ENCODE data around the gene DYNLT1. TPM values are rescaled to one million over a fixed set of nuclear protein-coding genes. Genes with fewer than 3 reads are reported as not detected.

The DYNLT1 gene
- total and polyA plus RNA-seq, 2 of the 13 experiments (the other 11 are each of a cell fraction or from before 2014, with no cell fraction given) = 108 to 171 TPM

DNA sequence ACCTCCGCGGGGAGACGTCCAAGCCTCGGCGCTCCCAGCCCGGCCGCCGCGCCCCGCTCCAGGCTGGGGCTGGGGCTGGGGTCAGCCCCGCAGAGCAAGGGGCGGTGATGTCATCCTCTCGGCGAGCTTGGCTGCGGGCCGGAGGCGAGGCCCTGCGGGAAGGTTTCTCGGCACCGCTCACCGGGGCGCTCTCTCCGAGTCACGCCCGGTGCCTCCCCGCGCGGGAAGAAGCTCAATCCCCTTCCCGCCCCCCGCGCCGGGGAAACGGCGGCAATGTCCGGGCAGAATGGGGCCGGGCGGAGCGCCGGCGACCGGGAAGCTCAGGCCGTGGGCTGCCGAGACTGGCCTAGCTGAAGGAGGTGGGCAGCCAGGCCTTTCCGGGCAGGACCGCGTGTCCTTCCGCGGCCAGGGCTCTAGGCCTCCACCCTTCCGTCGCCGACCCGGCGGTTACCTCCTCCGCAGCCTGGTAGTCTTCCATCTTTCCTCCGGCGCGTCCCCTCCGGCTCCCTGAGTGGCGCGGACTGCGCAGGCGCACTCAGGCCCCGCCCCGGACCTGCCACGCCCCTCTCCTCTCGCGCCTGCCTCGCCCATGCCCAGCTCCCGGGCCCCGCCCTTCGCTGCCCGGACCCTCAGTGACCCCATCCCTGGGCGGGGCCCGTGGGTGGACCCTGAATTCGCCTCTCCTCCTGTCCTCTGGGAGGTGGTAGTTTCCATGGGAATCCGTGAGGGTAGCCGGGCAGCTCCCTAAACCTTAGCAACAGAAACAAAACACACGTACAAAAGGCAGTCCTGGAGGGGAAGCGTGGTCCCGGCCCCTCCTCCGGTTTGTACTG is at the start of gene DYNLT1 (continued):
- TF ChIP-seq, protein P1, sequence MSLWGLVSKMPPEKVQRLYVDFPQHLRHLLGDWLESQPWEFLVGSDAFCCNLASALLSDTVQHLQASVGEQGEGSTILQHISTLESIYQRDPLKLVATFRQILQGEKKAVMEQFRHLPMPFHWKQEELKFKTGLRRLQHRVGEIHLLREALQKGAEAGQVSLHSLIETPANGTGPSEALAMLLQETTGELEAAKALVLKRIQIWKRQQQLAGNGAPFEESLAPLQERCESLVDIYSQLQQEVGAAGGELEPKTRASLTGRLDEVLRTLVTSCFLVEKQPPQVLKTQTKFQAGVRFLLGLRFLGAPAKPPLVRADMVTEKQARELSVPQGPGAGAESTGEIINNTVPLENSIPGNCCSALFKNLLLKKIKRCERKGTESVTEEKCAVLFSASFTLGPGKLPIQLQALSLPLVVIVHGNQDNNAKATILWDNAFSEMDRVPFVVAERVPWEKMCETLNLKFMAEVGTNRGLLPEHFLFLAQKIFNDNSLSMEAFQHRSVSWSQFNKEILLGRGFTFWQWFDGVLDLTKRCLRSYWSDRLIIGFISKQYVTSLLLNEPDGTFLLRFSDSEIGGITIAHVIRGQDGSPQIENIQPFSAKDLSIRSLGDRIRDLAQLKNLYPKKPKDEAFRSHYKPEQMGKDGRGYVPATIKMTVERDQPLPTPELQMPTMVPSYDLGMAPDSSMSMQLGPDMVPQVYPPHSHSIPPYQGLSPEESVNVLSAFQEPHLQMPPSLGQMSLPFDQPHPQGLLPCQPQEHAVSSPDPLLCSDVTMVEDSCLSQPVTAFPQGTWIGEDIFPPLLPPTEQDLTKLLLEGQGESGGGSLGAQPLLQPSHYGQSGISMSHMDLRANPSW (CRISPR knock-in tag; IDR thresholded peaks at IDR 0.05; ENCODE audit: borderline replicate concordance) = no peak; the same call in 1 of the 2 replicates
- TF ChIP-seq ZNF292 (CRISPR knock-in tag; IDR thresholded peaks at IDR 0.05; ENCODE audit: borderline replicate concordance, low read depth) = no peak
- TF ChIP-seq KLF6 (CRISPR knock-in tag; IDR thresholded peaks at IDR 0.05) = peak; percentile 54; the same call in 1 of the 2 replicates
- TF ChIP-seq RFXAP (CRISPR knock-in tag; IDR thresholded peaks at IDR 0.05; ENCODE audit: borderline replicate concordance) = peak; percentile 83
- TF ChIP-seq, protein P2, sequence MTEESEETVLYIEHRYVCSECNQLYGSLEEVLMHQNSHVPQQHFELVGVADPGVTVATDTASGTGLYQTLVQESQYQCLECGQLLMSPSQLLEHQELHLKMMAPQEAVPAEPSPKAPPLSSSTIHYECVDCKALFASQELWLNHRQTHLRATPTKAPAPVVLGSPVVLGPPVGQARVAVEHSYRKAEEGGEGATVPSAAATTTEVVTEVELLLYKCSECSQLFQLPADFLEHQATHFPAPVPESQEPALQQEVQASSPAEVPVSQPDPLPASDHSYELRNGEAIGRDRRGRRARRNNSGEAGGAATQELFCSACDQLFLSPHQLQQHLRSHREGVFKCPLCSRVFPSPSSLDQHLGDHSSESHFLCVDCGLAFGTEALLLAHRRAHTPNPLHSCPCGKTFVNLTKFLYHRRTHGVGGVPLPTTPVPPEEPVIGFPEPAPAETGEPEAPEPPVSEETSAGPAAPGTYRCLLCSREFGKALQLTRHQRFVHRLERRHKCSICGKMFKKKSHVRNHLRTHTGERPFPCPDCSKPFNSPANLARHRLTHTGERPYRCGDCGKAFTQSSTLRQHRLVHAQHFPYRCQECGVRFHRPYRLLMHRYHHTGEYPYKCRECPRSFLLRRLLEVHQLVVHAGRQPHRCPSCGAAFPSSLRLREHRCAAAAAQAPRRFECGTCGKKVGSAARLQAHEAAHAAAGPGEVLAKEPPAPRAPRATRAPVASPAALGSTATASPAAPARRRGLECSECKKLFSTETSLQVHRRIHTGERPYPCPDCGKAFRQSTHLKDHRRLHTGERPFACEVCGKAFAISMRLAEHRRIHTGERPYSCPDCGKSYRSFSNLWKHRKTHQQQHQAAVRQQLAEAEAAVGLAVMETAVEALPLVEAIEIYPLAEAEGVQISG (CRISPR knock-in tag; IDR thresholded peaks at IDR 0.05) = peak; percentile 86
- peak; percentile 99 for TF ChIP-seq PHF8 (CRISPR knock-in tag; IDR thresholded peaks at IDR 0.05)
- TF ChIP-seq, protein P3, sequence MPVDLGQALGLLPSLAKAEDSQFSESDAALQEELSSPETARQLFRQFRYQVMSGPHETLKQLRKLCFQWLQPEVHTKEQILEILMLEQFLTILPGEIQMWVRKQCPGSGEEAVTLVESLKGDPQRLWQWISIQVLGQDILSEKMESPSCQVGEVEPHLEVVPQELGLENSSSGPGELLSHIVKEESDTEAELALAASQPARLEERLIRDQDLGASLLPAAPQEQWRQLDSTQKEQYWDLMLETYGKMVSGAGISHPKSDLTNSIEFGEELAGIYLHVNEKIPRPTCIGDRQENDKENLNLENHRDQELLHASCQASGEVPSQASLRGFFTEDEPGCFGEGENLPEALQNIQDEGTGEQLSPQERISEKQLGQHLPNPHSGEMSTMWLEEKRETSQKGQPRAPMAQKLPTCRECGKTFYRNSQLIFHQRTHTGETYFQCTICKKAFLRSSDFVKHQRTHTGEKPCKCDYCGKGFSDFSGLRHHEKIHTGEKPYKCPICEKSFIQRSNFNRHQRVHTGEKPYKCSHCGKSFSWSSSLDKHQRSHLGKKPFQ (CRISPR knock-in tag; IDR thresholded peaks at IDR 0.05; ENCODE audit: insufficient replicate concordance) = peak; percentile 87
- TF ChIP-seq ZNF737 (CRISPR knock-in tag; IDR thresholded peaks at IDR 0.05; ENCODE audit: borderline replicate concordance) = no peak
- TF ChIP-seq ZNF44 (CRISPR knock-in tag; IDR thresholded peaks at IDR 0.05) = 0 out of 2 replicates have a peak, but pooled peaks have one; percentile 82
- no peak for TF ChIP-seq ZFP36L2 (CRISPR knock-in tag; IDR thresholded peaks at IDR 0.05)
- TF ChIP-seq SNRNP70 (IDR thresholded peaks at IDR 0.05; ENCODE audit: low read depth, low read length) = no peak
- no peak for TF ChIP-seq EHMT2 (IDR thresholded peaks at IDR 0.05; ENCODE audit: borderline replicate concordance, low read depth, low read length)
- TF ChIP-seq, protein P4, sequence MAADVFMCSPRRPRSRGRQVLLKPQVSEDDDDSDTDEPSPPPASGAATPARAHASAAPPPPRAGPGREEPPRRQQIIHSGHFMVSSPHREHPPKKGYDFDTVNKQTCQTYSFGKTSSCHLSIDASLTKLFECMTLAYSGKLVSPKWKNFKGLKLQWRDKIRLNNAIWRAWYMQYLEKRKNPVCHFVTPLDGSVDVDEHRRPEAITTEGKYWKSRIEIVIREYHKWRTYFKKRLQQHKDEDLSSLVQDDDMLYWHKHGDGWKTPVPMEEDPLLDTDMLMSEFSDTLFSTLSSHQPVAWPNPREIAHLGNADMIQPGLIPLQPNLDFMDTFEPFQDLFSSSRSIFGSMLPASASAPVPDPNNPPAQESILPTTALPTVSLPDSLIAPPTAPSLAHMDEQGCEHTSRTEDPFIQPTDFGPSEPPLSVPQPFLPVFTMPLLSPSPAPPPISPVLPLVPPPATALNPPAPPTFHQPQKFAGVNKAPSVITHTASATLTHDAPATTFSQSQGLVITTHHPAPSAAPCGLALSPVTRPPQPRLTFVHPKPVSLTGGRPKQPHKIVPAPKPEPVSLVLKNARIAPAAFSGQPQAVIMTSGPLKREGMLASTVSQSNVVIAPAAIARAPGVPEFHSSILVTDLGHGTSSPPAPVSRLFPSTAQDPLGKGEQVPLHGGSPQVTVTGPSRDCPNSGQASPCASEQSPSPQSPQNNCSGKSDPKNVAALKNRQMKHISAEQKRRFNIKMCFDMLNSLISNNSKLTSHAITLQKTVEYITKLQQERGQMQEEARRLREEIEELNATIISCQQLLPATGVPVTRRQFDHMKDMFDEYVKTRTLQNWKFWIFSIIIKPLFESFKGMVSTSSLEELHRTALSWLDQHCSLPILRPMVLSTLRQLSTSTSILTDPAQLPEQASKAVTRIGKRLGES (CRISPR knock-in tag; IDR thresholded peaks at IDR 0.05; ENCODE audit: borderline replicate concordance) = no peak
- peak; percentile 87 for TF ChIP-seq ZMYM4 (CRISPR knock-in tag; IDR thresholded peaks at IDR 0.05)
- TF ChIP-seq, protein P5, sequence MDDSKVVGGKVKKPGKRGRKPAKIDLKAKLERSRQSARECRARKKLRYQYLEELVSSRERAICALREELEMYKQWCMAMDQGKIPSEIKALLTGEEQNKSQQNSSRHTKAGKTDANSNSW (CRISPR knock-in tag; IDR thresholded peaks at IDR 0.05; ENCODE audit: borderline replicate concordance) = no peak
- TF ChIP-seq ZNF446 (CRISPR knock-in tag; IDR thresholded peaks at IDR 0.05) = peak; percentile 82; the same call in 1 of the 2 replicates
